Kidney capillary endothelial cell (primary cell): ENCODE measurements around the gene BDH1.

Experiments
- DNase-seq: peaks from one replicate; pipeline ENCODE4 v3.0.0-alpha.2; 2018; ENCODE audit warnings: low spot score

Gene BDH1

GRCh38 chr3:197504641-197505121 lies 51.1 kb downstream of the BDH1 start:
- DNase-seq, result no peak

- DNase-seq, result no peak
Measured at GRCh38 chr3:197504229-197504628, 51.5 kb downstream of the BDH1 start.

- no peak for DNase-seq
Measured at GRCh38 chr3:197503652-197504051, 52.1 kb downstream of the BDH1 start.

GRCh38 chr3:197501879-197502620 lies 53.7 kb downstream of the BDH1 start:
- peak; percentile 57 for DNase-seq

GRCh38 chr3:197501496-197501878 lies 54.3 kb downstream of the BDH1 start:
- no peak for DNase-seq

GRCh38 chr3:197500812-197501211 lies 55.0 kb downstream of the BDH1 start:
- DNase-seq, result no peak

- DNase-seq, result no peak
Measured at GRCh38 chr3:197499427-197499826, 56.3 kb downstream of the BDH1 start.

GRCh38 chr3:197498499-197499241 lies 57.1 kb downstream of the BDH1 start:
- no peak for DNase-seq

- DNase-seq, result no peak
Measured at GRCh38 chr3:197496746-197497125, 59.0 kb downstream of the BDH1 start.

GRCh38 chr3:197495999-197496745 lies 59.6 kb downstream of the BDH1 start:
- no peak for DNase-seq

GRCh38 chr3:197495499-197495898 lies 60.3 kb downstream of the BDH1 start:
- no peak for DNase-seq

GRCh38 chr3:197495059-197495455 lies 60.7 kb downstream of the BDH1 start:
- no peak for DNase-seq

GRCh38 chr3:197494366-197495058 lies 61.3 kb downstream of the BDH1 start:
- DNase-seq, result no peak

GRCh38 chr3:197493049-197493448 lies 62.7 kb downstream of the BDH1 start:
- no peak for DNase-seq

GRCh38 chr3:197491923-197492664 lies 63.7 kb downstream of the BDH1 start:
- DNase-seq, result no peak

GRCh38 chr3:197491478-197491877 lies 64.3 kb downstream of the BDH1 start:
- no peak for DNase-seq

- no peak for DNase-seq
Measured at GRCh38 chr3:197490098-197491058, 65.4 kb downstream of the BDH1 start.

GRCh38 chr3:197487911-197488391 lies 67.8 kb downstream of the BDH1 start:
- DNase-seq, result peak; percentile 93

GRCh38 chr3:197486861-197487260 lies 68.9 kb downstream of the BDH1 start:
- no peak for DNase-seq

GRCh38 chr3:197485143-197485542 lies 70.6 kb downstream of the BDH1 start:
- DNase-seq, result no peak
